Ascending aorta (tissue), 2 donors: ENCODE measurements around the gene NSL1. TPM values are rescaled to one million over a fixed set of nuclear protein-coding genes. Genes with fewer than 3 reads are reported as not detected.

ENCODE experiments used
- DNase-seq, 2 donors: peaks; one replicate each; pipeline ENCODE4 v3.0.0-alpha.2; 2019; ENCODE audit warnings: low spot score in 2 of 2
- H3K27ac ChIP-seq, 2 donors: fragments of 200-600 bp; sonication (generic); one replicate each; pipeline ENCODE4 v1.5.1; 2016 to 2017; ENCODE audit warnings: mild to moderate bottlenecking in 1 of 2
- H3K27me3 ChIP-seq: fragments of 200-600 bp; sonication (generic); one replicate; pipeline ENCODE4 v1.5.1; 2017
- H3K36me3 ChIP-seq, 2 donors: fragments of 200-600 bp; sonication (generic); one replicate each; pipeline ENCODE4 v1.5.1; 2016
- H3K4me1 ChIP-seq, 2 donors: fragments of 200-600 bp; sonication (generic); one replicate each; pipeline ENCODE4 v1.5.1; 2016 to 2017; ENCODE audit warnings: mild to moderate bottlenecking in 1 of 2
- H3K4me3 ChIP-seq, 2 donors: fragments of 200-600 bp; sonication (generic); one replicate each; pipeline ENCODE4 v1.5.1; 2016 to 2017; ENCODE audit warnings: mild to moderate bottlenecking in 1 of 2
- H3K9me3 ChIP-seq, 2 donors: fragments of 200-600 bp; sonication (generic); one replicate each; pipeline ENCODE4 v1.5.1; 2016
- CTCF ChIP-seq, 3 experiments: fragments of 200-600 bp in 2 of 3; fragments of 450-650 bp in 1 of 3; sonication (generic) in 2 of 3; IDR thresholded peaks; one replicate each; pipeline ENCODE4 v1.5.1; 2016 to 2019; ENCODE audit warnings: antibody characterized with exemption in 3 of 3, mild to moderate bottlenecking in 1 of 3, moderate library complexity in 1 of 3
- intact Hi-C: fragments of 100-400 bp; cut with DNase I; formaldehyde crosslinking; loops from one replicate; pipeline ENCODE4 v1.15.1; 2023
- total RNA-seq: library from RNA; depleted of rRNA; stranded (reverse); fragments of >200 nt; gene quantifications from one replicate; pipeline ENCODE4 v1.1.0, GENCODE V29; 2016

Gene NSL1
- total RNA-seq, 1 donor from 2014 or later: 69.1 TPM

DNA sequence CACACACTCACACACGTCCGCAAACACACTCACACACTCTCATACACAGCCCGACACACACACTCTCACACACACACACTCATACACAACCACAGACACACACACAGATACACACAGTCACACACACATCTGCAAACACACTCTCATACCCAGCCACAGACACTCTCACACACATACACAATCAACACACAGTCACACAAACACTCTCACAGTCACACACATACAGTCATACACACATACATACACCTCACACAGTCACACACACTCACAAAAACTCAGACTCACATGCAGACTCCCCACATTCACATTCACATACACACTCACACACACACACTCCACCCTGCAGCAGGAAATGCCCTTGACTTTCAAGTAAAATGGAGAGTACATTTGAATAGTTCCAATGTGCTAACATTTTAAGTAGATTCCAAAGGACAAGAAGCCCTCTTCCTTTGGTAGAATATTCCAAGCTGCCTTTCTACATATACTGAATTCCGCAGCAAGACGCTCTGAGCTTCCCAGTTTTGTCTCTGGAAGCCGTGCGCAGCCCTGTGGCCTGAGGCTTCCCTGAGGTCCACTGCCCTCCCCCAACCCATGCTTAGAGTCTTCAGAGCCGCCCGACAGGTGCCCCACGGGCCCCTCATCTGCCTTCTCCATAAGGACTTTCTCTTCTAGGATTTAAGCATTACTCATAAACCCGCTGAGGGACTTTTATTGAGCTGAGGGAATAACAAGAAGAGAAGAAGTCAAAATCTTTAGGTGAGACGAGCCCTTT, 101.6 kb downstream of the NSL1 start:
- no peak for DNase-seq
- no peak for TF ChIP-seq CTCF (IDR thresholded peaks at IDR 0.05)
- no peaks in the 10 kb centered on the region for H3K36me3 ChIP-seq
- H3K27ac ChIP-seq: no peak overlapping the region
- H3K9me3 ChIP-seq: no peaks in the 10 kb centered on the region
- H3K4me1 ChIP-seq: no peaks in the 10 kb centered on the region
- H3K4me3 ChIP-seq: no peak overlapping the region
- intact Hi-C loops: no loop called here
- H3K27me3 ChIP-seq: no peaks in the 10 kb centered on the region

GRCh38 chr1:212689196-212689725, 102.3 kb downstream of the NSL1 start:
- Histone ChIP-seq H3K4me3 (no peak overlapping the region), H3K4me1 (no peaks in the 10 kb centered on the region), H3K9me3 (no peaks in the 10 kb centered on the region), H3K27ac (no peak overlapping the region), H3K27me3 (no peaks in the 10 kb centered on the region), H3K36me3 (no peaks in the 10 kb centered on the region)
- no peak for DNase-seq
- TF ChIP-seq CTCF (IDR thresholded peaks at IDR 0.05): no peak
- intact Hi-C loops: no loop called here

DNA sequence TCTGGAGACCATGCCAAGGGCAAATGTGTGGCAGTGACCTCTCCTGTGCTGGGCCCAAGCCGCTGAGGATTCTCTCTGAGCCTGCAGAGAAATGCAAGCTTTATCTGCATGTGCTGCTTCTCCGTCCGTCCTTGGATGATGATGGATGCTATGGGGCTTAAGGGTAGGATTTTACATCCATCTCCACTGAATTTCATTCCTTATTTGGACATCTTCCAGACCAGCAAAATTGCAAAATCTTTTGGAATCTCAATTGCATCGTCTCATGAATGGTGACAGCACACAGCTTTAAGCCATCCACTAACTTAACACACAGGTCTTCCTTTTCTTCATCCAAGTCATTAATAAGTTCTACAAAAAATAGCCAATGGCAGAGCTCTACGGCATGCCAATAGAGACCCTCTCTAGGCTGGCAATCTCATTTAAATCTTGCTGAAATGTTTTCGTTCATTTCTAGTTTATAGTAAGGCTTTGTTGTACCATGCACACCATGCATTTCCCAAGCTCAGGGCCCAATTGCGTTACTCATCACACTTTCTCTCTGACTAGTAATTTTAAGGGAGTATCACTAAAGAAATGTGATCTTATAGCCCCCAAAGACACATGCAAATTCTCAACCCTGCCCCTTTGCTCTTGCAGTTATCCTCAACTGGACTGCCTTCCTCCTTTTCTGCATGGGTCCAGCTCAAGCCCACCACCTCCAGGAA, 103.1 kb downstream of the NSL1 start:
- no peak for TF ChIP-seq CTCF (IDR thresholded peaks at IDR 0.05)
- H3K27me3 ChIP-seq: no peaks in the 10 kb centered on the region
- no peak overlapping the region for H3K4me3 ChIP-seq
- no peak overlapping the region for H3K27ac ChIP-seq
- H3K36me3 ChIP-seq: no peaks in the 10 kb centered on the region
- no peaks in the 10 kb centered on the region for H3K4me1 ChIP-seq
- H3K9me3 ChIP-seq: no peaks in the 10 kb centered on the region
- intact Hi-C loops: no loop called here
- no peak for DNase-seq

- Histone ChIP-seq H3K9me3 (no peaks in the 10 kb centered on the region), H3K36me3 (no peaks in the 10 kb centered on the region), H3K27ac (no peak overlapping the region), H3K27me3 (no peaks in the 10 kb centered on the region), H3K4me3 (no peak overlapping the region), H3K4me1 (no peaks in the 10 kb centered on the region)
- intact Hi-C loops: no loop called here
- TF ChIP-seq CTCF (IDR thresholded peaks at IDR 0.05): no peak
- no peak for DNase-seq
Observed at GRCh38 chr1:212687811-212688210, 103.8 kb downstream of the NSL1 start.

DNA sequence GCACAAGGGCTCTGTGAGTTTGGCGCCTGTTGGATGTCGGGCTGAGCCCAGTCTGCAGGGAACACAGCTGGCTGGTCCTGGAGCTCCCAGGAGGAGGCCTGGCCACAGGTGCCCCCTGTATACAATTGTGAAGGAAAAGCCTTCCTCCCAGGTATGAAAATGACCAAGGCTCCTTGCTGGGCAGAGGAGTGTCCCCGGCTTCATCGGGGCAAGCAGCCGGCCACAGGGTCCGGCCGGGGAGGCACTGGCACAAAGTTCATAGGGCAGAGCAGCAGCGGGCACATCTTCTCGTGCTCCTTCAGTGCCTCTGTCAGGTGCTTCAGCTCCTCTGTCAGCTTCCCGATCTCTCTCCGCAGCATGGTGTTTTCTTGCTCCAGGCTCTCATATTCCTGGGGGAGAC, 105.0 kb downstream of the NSL1 start:
- H3K27me3 ChIP-seq: no peaks in the 10 kb centered on the region
- H3K27ac ChIP-seq: no peak overlapping the region
- intact Hi-C loops: no loop called here
- no peak for TF ChIP-seq CTCF (IDR thresholded peaks at IDR 0.05)
- no peaks in the 10 kb centered on the region for H3K36me3 ChIP-seq
- no peaks in the 10 kb centered on the region for H3K9me3 ChIP-seq
- no peak for DNase-seq
- no peak overlapping the region for H3K4me3 ChIP-seq
- H3K4me1 ChIP-seq: no peaks in the 10 kb centered on the region
